ENCODE data around the gene BASP1. TPM values are rescaled to one million over a fixed set of nuclear protein-coding genes. Genes with fewer than 3 reads are reported as not detected.

BASP1 gene
- total and polyA plus RNA-seq, 2 donors (not counting 1 experiment from before 2014, with no cell fraction given): 53.0 to 66.4 TPM

DNA sequence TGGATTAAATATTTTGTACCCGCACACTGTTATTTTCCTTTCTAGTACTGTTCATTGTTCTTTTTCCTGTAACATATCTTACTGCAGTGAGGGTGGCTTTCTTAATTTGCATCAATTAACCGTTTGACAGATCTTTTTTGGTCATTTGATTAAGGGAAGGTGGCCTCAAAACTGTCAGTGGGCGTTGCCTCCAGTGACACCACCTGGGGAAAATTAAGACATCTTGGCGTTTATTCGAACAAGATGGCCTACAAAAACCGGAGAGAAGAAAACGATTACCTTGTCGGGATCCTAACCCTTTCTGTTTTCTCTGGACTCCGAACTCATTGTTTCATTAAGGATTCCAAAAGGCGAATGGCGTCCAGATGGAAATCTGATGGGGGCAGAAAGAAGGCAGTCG lies 2.0 kb downstream of the BASP1 start:
- H3K4me1 Mint-ChIP-seq: peaks cover 64% of the 10 kb centered on the region
- WGBS (ENCODE audit: insufficient coverage): 69% methylated on average over 7 of the region's 12 CpGs
- no peaks in the 10 kb centered on the region for H3K9me3 ChIP-seq (ENCODE audit: control extremely low read depth in 1 of 3, control insufficient read depth in 2 of 3, insufficient read depth in 1 of 3, low read length in 2 of 3)
- ATAC-seq (ENCODE audit: low read depth): no peak
- peaks cover 68% of the 10 kb centered on the region for H3K79me2 ChIP-seq (ENCODE audit: control insufficient read depth, insufficient read depth, low read length)
- peak overlapping the region; percentile 92 for H3K27ac Mint-ChIP-seq
- H4K20me1 ChIP-seq (ENCODE audit: control insufficient read depth, insufficient read depth, low read length, poor library complexity, severe bottlenecking): peaks cover 35% of the 10 kb centered on the region
- H2AFZ ChIP-seq (ENCODE audit: insufficient read depth, low read depth, low read length, poor library complexity, severe bottlenecking): peak overlapping the region; percentile 13
- TF ChIP-seq EZH2 (IDR thresholded peaks at IDR 0.05; ENCODE audit: borderline replicate concordance, insufficient read depth, low read depth, low read length, poor library complexity, severe bottlenecking): no peak
- TF ChIP-seq, protein P1, sequence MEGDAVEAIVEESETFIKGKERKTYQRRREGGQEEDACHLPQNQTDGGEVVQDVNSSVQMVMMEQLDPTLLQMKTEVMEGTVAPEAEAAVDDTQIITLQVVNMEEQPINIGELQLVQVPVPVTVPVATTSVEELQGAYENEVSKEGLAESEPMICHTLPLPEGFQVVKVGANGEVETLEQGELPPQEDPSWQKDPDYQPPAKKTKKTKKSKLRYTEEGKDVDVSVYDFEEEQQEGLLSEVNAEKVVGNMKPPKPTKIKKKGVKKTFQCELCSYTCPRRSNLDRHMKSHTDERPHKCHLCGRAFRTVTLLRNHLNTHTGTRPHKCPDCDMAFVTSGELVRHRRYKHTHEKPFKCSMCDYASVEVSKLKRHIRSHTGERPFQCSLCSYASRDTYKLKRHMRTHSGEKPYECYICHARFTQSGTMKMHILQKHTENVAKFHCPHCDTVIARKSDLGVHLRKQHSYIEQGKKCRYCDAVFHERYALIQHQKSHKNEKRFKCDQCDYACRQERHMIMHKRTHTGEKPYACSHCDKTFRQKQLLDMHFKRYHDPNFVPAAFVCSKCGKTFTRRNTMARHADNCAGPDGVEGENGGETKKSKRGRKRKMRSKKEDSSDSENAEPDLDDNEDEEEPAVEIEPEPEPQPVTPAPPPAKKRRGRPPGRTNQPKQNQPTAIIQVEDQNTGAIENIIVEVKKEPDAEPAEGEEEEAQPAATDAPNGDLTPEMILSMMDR (IDR thresholded peaks at IDR 0.05): no peak
- H3K4me3 Mint-ChIP-seq: peak overlapping the region; percentile 88
- H3K4me3 ChIP-seq (ENCODE audit: control extremely low read depth in 1 of 5, extremely low read depth in 1 of 5, insufficient read depth in 1 of 5, low read depth in 2 of 5, low read length in 4 of 5): peak overlapping the region in 4 of 5 experiments; percentile 81 to 95 (median 89)
- intact Hi-C loops (cut with micrococcal nuclease): loop anchor here (2.0 to 5.0 kb wide), 4 partner anchors 755 to 1528 kb away; partner anchors contain the start of gene ZNF622
- peak overlapping the region; percentile 99 for H3K4me2 ChIP-seq (replicated peaks; ENCODE audit: low read depth, low read length, poor library complexity, severe bottlenecking)
- peak overlapping the region; percentile 88 for H3K9ac ChIP-seq (ENCODE audit: low read length)
- peak; percentile 42 for DNase-seq
- no peaks in the 10 kb centered on the region for H3K27me3 ChIP-seq (replicated peaks in 1 of 4; ENCODE audit: control extremely low read depth in 1 of 4, control insufficient read depth in 3 of 4, insufficient read depth in 4 of 4, low read length in 3 of 4)
- no peaks in the 10 kb centered on the region for H3K27me3 Mint-ChIP-seq
- POLR2A ChIA-PET: no interaction called here
- peaks cover 52 to 57% of the 10 kb centered on the region in 2 donors for H3K4me1 ChIP-seq (ENCODE audit: control insufficient read depth in 2 of 2, insufficient read depth in 2 of 2, low read length in 2 of 2)
- peaks cover 0 to 5% of the 10 kb centered on the region in 2 experiments for H3K36me3 ChIP-seq (replicated peaks in 1 of 2; ENCODE audit: control extremely low read depth in 1 of 2, control insufficient read depth in 1 of 2, extremely low read depth in 1 of 2, insufficient read depth in 2 of 2, low read length in 1 of 2)
- H3K27ac ChIP-seq (ENCODE audit: low read length in 2 of 2): peak overlapping the region in 1 of 2 donors; percentile 63
- CTCF ChIA-PET: interaction anchor here (0.9 kb wide), 1 partner anchor 1062 kb away, joined by 3 read pairs; no protein-coding TSS in a partner anchor
- H3K9me3 Mint-ChIP-seq (ENCODE audit: insufficient read depth): no peaks in the 10 kb centered on the region

DNA sequence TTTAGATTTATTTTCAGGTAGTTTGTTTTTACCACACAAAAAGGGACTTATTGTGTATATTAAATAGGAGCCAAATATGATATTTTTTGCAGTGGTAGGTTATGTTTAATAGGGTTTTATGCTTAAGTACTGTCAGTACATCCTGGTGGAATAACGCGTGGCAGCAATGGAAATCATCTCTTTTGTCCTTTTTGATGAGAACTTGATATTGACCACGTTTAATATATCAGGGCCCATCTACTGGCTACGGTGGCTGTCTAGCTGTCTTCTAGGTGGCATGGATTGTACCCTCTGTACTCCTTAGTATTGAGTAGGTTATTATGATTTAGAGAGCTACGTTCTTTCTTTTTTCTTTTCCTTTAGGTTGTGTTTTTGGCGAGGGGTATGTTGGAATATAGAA lies 2.6 kb downstream of the BASP1 start:
- ATAC-seq (ENCODE audit: low read depth): no peak
- Histone ChIP-seq H3K9me3 (ENCODE audit: control extremely low read depth in 1 of 3, control insufficient read depth in 2 of 3, insufficient read depth in 1 of 3, low read length in 2 of 3) (no peaks in the 10 kb centered on the region), H3K9ac (ENCODE audit: low read length) (no peak overlapping the region), H3K36me3 (replicated peaks in 1 of 2; ENCODE audit: control extremely low read depth in 1 of 2, control insufficient read depth in 1 of 2, extremely low read depth in 1 of 2, insufficient read depth in 2 of 2, low read length in 1 of 2) (peaks cover 0 to 5% of the 10 kb centered on the region in 2 experiments), H3K27ac (ENCODE audit: low read length in 2 of 2) (peak overlapping the region in 1 of 2 donors; percentile 63), H3K4me2 (replicated peaks; ENCODE audit: low read depth, low read length, poor library complexity, severe bottlenecking) (peak overlapping the region; percentile 99), H2AFZ (ENCODE audit: insufficient read depth, low read depth, low read length, poor library complexity, severe bottlenecking) (no peak overlapping the region), H3K4me3 (ENCODE audit: control extremely low read depth in 1 of 5, extremely low read depth in 1 of 5, insufficient read depth in 1 of 5, low read depth in 2 of 5, low read length in 4 of 5) (peak overlapping the region in 3 of 5 experiments; percentile 81 to 95 (median 91)), H3K4me1 (ENCODE audit: control insufficient read depth in 2 of 2, insufficient read depth in 2 of 2, low read length in 2 of 2) (peaks cover 57 to 62% of the 10 kb centered on the region in 2 donors), H3K79me2 (ENCODE audit: control insufficient read depth, insufficient read depth, low read length) (peaks cover 74% of the 10 kb centered on the region), H4K20me1 (ENCODE audit: control insufficient read depth, insufficient read depth, low read length, poor library complexity, severe bottlenecking) (peaks cover 41% of the 10 kb centered on the region), H3K27me3 (replicated peaks in 1 of 4; ENCODE audit: control extremely low read depth in 1 of 4, control insufficient read depth in 3 of 4, insufficient read depth in 4 of 4, low read length in 3 of 4) (no peaks in the 10 kb centered on the region)
- Mint-ChIP-seq H3K9me3 (ENCODE audit: insufficient read depth) (no peaks in the 10 kb centered on the region), H3K4me3 (peak overlapping the region; percentile 88), H3K27me3 (no peaks in the 10 kb centered on the region), H3K27ac (peak overlapping the region; percentile 92), H3K4me1 (peaks cover 69% of the 10 kb centered on the region)
- POLR2A ChIA-PET: no interaction called here
- TF ChIP-seq, protein P1 (IDR thresholded peaks at IDR 0.05): no peak
- TF ChIP-seq EZH2 (IDR thresholded peaks at IDR 0.05; ENCODE audit: borderline replicate concordance, insufficient read depth, low read depth, low read length, poor library complexity, severe bottlenecking): no peak
- intact Hi-C loops (cut with micrococcal nuclease): loop anchor here (2.0 to 5.0 kb wide), 4 partner anchors 755 to 1527 kb away; partner anchors contain the start of gene ZNF622
- CTCF ChIA-PET: interaction anchor here (0.9 kb wide), 1 partner anchor 1062 kb away, joined by 3 read pairs; no protein-coding TSS in a partner anchor
- no peak for DNase-seq
- 90% methylated on average over 2 of the region's 6 CpGs for WGBS (ENCODE audit: insufficient coverage)

Measured in B cell (primary cell).